Transverse colon (tissue), 4 donors: ENCODE data around the gene MTMR8. TPM values are rescaled to one million over a fixed set of nuclear protein-coding genes. Genes with fewer than 3 reads are reported as not detected.

Experiments
- DNase-seq: peaks from one replicate; pipeline ENCODE4 v3.0.0-alpha.2; 2019
- H3K27ac ChIP-seq, 4 donors: fragments of 200-600 bp; sonication (generic); 2 replicates each; pipeline ENCODE4 v1.5.1; 2016 to 2018; ENCODE audit warnings: inconsistent platforms in 4 of 4
- H3K27me3 ChIP-seq: fragments of 200-600 bp; sonication (generic); 2 replicates; pipeline ENCODE4 v1.5.1; 2017; ENCODE audit warnings: inconsistent platforms
- H3K36me3 ChIP-seq, 4 donors: fragments of 200-600 bp; sonication (generic); 2 replicates each; pipeline ENCODE4 v1.5.1; 2017 to 2019; ENCODE audit warnings: inconsistent platforms in 4 of 4
- H3K4me1 ChIP-seq, 4 donors: fragments of 200-600 bp; sonication (generic); 2 replicates each; pipeline ENCODE4 v1.5.1; 2017 to 2020; ENCODE audit warnings: inconsistent platforms in 4 of 4
- H3K4me3 ChIP-seq, 4 donors: fragments of 200-600 bp; sonication (generic); 1 replicate in 1 of 4; 2 replicates in 3 of 4; pipeline versions ENCODE4 v1.5.1 to v1.6.1; 2017 to 2019; ENCODE audit warnings: inconsistent platforms in 4 of 4
- H3K9me3 ChIP-seq, 2 donors: fragments of 200-600 bp; sonication (generic); 2 replicates each; pipeline ENCODE4 v1.5.1; 2017 to 2019; ENCODE audit warnings: inconsistent platforms in 2 of 2
- EP300 ChIP-seq: sonication (generic); formaldehyde crosslinking; IDR thresholded peaks from one replicate; pipeline ENCODE4 v1.6.1; 2017; ENCODE audit warnings: antibody characterized with exemption, low read depth
- POLR2A ChIP-seq: fragments of 450-650 bp; IDR thresholded peaks from one replicate; pipeline ENCODE4 v1.6.1; 2016; ENCODE audit warnings: antibody characterized with exemption, mild to moderate bottlenecking, moderate library complexity
- POLR2AphosphoS5 ChIP-seq, 3 donors: sonication (generic); formaldehyde crosslinking; IDR thresholded peaks; one replicate each; pipeline ENCODE4 v1.6.1; 2016; ENCODE audit warnings: antibody characterized with exemption in 3 of 3
- WGBS, 2 donors: methylation state at CpG; one replicate each; pipeline ENCODE4 v1.1.5; 2018; ENCODE audit warnings: low coverage in 1 of 2; 5-methylcytosine and 5-hydroxymethylcytosine counted together
- in situ Hi-C, 4 donors: fragments of 200-750 bp; cut with MboI; loops; one replicate each; pipeline versions ENCODE4 v1.15.0 to v1.15.1; 2017; ENCODE audit warnings: low sequenced_read_pairs in 3 of 4, low pct_ligation_motif_present in 1 of 4, low pct_unique_long_range_greater_than_20kb in 1 of 4
- intact Hi-C: fragments of 100-400 bp; cut with DNase I; formaldehyde crosslinking; loops from one replicate; pipeline ENCODE4 v1.15.1; 2023; ENCODE audit warnings: low total_unique reads
- total RNA-seq, 4 donors: library from RNA; depleted of rRNA; stranded (reverse); fragments of >200 nt; gene quantifications; one replicate each; pipeline ENCODE4 v1.1.0, GENCODE V29; 2016
- TF ChIP-seq, protein P1 (sequence below), 5 experiments: fragments of 200-600 bp in 3 of 5; fragments of 450-650 bp in 2 of 5; sonication (generic) in 3 of 5; IDR thresholded peaks; 1 replicate in 2 of 5; 2 replicates in 3 of 5; pipeline ENCODE4 v1.5.1; 2016 to 2017; ENCODE audit warnings: antibody characterized with exemption in 5 of 5, inconsistent platforms in 3 of 5, mild to moderate bottlenecking in 2 of 5, moderate library complexity in 1 of 5

Gene MTMR8
- total RNA-seq, 4 donors from 2014 or later = 11.2 to 20.1 (median 15.2) TPM

DNA sequence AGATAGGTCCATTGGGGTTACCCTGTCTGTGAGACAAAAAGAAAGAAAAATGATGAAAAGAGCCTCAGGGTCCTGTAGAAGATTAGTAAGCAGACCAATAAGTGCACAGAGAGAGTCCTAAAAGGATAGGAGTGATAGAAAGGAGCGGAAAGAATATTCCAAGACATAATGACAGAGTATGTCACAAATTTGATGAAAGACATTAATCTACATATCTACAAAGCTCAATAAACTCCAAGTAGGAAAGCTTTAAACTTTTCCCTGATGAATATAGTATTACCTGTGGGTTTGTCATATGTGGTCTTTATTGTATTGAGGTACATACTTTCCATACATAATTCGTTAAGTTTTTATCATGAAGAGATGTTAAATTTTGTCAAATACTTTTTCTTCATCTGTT lies 73.7 kb downstream of the MTMR8 start:
- TF ChIP-seq POLR2AphosphoS5 (IDR thresholded peaks at IDR 0.05) (no peak), EP300 (no peak), POLR2A (no peak)
- TF ChIP-seq, protein P1, sequence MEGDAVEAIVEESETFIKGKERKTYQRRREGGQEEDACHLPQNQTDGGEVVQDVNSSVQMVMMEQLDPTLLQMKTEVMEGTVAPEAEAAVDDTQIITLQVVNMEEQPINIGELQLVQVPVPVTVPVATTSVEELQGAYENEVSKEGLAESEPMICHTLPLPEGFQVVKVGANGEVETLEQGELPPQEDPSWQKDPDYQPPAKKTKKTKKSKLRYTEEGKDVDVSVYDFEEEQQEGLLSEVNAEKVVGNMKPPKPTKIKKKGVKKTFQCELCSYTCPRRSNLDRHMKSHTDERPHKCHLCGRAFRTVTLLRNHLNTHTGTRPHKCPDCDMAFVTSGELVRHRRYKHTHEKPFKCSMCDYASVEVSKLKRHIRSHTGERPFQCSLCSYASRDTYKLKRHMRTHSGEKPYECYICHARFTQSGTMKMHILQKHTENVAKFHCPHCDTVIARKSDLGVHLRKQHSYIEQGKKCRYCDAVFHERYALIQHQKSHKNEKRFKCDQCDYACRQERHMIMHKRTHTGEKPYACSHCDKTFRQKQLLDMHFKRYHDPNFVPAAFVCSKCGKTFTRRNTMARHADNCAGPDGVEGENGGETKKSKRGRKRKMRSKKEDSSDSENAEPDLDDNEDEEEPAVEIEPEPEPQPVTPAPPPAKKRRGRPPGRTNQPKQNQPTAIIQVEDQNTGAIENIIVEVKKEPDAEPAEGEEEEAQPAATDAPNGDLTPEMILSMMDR (IDR thresholded peaks at IDR 0.05) = no peak
- H3K27ac ChIP-seq = no peak overlapping the region
- in situ Hi-C loops (no loop called here), intact Hi-C loops (no loop called here)
- no peaks in the 10 kb centered on the region for H3K4me1 ChIP-seq
- 81 to 100% methylated on average over 1 to 2 of the region's 2 CpGs for WGBS, 2 donors
- no peak overlapping the region for H3K4me3 ChIP-seq
- no peaks in the 10 kb centered on the region for H3K9me3 ChIP-seq
- H3K36me3 ChIP-seq = no peaks in the 10 kb centered on the region
- DNase-seq = no peak
- H3K27me3 ChIP-seq = no peaks in the 10 kb centered on the region

DNA sequence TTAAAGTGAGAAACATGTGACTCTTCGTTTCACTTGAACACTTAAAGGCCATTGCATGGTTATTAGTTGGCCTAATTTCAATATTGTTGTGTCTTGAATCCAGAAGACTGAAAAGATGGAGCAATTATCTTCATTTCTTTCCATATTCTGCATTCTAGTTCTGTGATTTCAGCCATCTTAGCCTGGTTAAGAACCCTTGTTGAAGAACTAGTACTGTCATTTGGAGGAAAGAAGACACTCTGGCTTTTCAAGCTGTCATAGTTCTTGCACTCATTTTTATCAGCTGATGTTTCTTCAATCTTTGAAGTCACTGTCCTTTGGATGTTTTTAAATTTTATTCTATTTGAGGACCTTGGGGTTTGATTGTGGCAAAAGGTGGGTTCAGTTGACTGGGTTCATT lies 81.6 kb downstream of the MTMR8 start:
- Histone ChIP-seq H3K27ac (no peak overlapping the region), H3K27me3 (no peaks in the 10 kb centered on the region), H3K9me3 (no peaks in the 10 kb centered on the region), H3K36me3 (no peaks in the 10 kb centered on the region), H3K4me1 (no peaks in the 10 kb centered on the region), H3K4me3 (no peak overlapping the region)
- TF ChIP-seq EP300 (no peak), POLR2A (no peak), POLR2AphosphoS5 (IDR thresholded peaks at IDR 0.05) (no peak)
- TF ChIP-seq, protein P1 (IDR thresholded peaks at IDR 0.05) = no peak
- intact Hi-C loops (loop anchor here (2.0 kb wide), 1 partner anchor 17 kb away; no protein-coding TSS in a partner anchor), in situ Hi-C loops (no loop called here)
- no peak for DNase-seq
- 84% methylated on average over 1 of the region's 1 CpG; no CpG with 5 or more reads in 1 of the 2 donors for WGBS, 2 donors

DNA sequence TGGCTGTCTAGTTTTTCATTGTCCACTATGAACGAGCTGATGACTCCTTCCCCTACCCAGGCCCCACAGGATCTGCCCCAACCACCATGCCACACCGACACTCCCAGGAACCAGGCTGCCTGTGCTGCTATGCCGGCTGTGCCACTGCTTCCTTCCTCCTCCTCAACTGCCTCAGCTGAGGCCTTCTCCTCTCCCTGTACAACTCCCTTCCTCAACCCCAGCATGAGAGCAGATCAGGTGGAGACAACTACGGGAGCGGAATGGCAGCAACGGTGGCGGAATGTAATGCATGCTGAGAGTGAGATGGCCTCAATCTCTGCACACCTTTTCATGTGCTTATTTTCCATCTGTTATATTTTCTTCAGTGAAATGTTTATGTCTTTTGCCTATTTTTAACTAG lies 88.5 kb downstream of the MTMR8 start:
- no peak overlapping the region for H3K4me3 ChIP-seq
- no peak overlapping the region for H3K27ac ChIP-seq
- H3K9me3 ChIP-seq = no peaks in the 10 kb centered on the region
- no peaks in the 10 kb centered on the region for H3K36me3 ChIP-seq
- in situ Hi-C loops = no loop called here
- TF ChIP-seq POLR2A = no peak
- TF ChIP-seq POLR2AphosphoS5 (IDR thresholded peaks at IDR 0.05) = no peak
- TF ChIP-seq, protein P1 (IDR thresholded peaks at IDR 0.05) = no peak
- TF ChIP-seq EP300 = no peak
- WGBS, 2 donors = 90% methylated on average over 7 of the region's 7 CpGs; no CpG with 5 or more reads in 1 of the 2 donors
- DNase-seq = no peak
- intact Hi-C loops = loop anchor here (10.0 kb wide), 1 partner anchor 272 kb away; no protein-coding TSS in a partner anchor
- H3K27me3 ChIP-seq = no peaks in the 10 kb centered on the region
- H3K4me1 ChIP-seq = no peaks in the 10 kb centered on the region

DNA sequence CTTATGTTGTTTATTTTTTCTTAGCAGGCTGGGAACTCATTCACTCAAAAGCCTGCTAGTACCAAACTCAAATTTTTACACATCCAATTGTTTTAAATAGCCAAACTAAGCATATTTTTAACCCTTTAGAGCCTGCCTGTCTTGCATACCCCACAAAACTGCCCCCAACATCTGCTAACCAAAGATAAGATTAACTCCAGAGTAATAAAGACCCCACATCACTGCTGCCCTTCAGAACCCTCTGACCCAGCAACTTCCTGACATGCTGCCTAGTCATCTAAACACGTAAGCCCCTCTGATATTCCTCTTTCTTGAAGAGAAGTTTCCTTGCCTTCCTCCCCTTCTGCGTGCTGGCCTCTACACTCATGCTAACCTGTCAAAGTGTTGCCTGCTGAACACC lies 104.1 kb downstream of the MTMR8 start:
- TF ChIP-seq, protein P1 (IDR thresholded peaks at IDR 0.05) = no peak
- no peak for TF ChIP-seq EP300
- Histone ChIP-seq H3K36me3 (no peaks in the 10 kb centered on the region), H3K4me1 (no peaks in the 10 kb centered on the region), H3K9me3 (no peaks in the 10 kb centered on the region), H3K27me3 (no peaks in the 10 kb centered on the region), H3K27ac (no peak overlapping the region), H3K4me3 (no peak overlapping the region)
- in situ Hi-C loops = no loop called here
- intact Hi-C loops = no loop called here
- WGBS, 2 donors = 61% methylated on average over 2 of the region's 2 CpGs; no CpG with 5 or more reads in 1 of the 2 donors
- DNase-seq = no peak
